HCT116 (cell line): ENCODE data around the gene CA10. TPM values are rescaled to one million over a fixed set of nuclear protein-coding genes. Genes with fewer than 3 reads are reported as not detected.

Experiments used
- ATAC-seq: fragments of 200-7000 bp; cut with Tn5 transposase; 2 replicates; pipeline ENCODE4 v1.9.1; 2020; ENCODE audit warnings: mild to moderate bottlenecking, moderate library complexity
- BruUV-seq: library from RNA; stranded (reverse); fragments of 400-500 nt; replicated peaks from 2 replicates; lab custom pipeline; 2021; lab: Mats Ljungman, UMichigan
- CTCF ChIA-PET: fragments of 300-600 bp; sonication (Branson Sonifier 250); formaldehyde crosslinking; loops from one replicate; lab custom pipeline; 2021; ENCODE audit warnings: antibody characterized with exemption; lab: Charles Lee
- POLR2A ChIA-PET: fragments of 300-600, 350-600 bp; sonication (Branson Sonifier 250); formaldehyde crosslinking; loops from one replicate; lab custom pipeline; 2021; ENCODE audit warnings: antibody characterized with exemption; lab: Charles Lee
- RAD21 ChIA-PET, 2 experiments: fragments of 300-600 bp; sonication (Branson Sonifier 250); formaldehyde crosslinking; loops; one replicate each; lab custom pipeline; 2023; ENCODE audit warnings: low total read pairs in 2 of 2; ENCODE audit not compliant: uncharacterized antibody in 2 of 2, unreplicated experiment in 2 of 2, low non-redundant PET in 1 of 2; lab: Charles Lee
- DNase-seq: peaks from one replicate; pipeline ENCODE4 v3.0.0-alpha.2; 2010; ENCODE audit warnings: low read depth, low spot score
- H2AFZ ChIP-seq: fragments of 200-600 bp; shearing (Covaris generic), sonication (generic); 2 replicates; pipeline ENCODE4 v1.6.1; 2017; ENCODE audit warnings: low read depth, mixed run types, mixed read lengths, antibody characterized with exemption, low read length; ENCODE audit not compliant: poor library complexity, severe bottlenecking
- H3K27ac ChIP-seq: 2 replicates; pipeline ENCODE4 v1.5.1; 2012; ENCODE audit warnings: low read depth, low read length
- H3K27me3 ChIP-seq: fragments of 200-600 bp; sonication (generic); 2 replicates; pipeline ENCODE4 v1.6.1; 2016; ENCODE audit warnings: mixed run types, low read length, mixed read lengths; ENCODE audit not compliant: insufficient read depth
- H3K36me3 ChIP-seq, 2 experiments: fragments of 200-500 bp in 1 of 2; fragments of 200-600 bp in 1 of 2; sonication (Bioruptor generic) in 1 of 2; sonication (generic) in 1 of 2; 2 replicates each; pipeline versions ENCODE4 v1.5.1 to v1.6.1; 2014 to 2016; ENCODE audit warnings: low read length in 2 of 2, inconsistent platforms in 1 of 2, mixed read lengths in 1 of 2, mixed run types in 1 of 2; ENCODE audit not compliant: insufficient read depth in 2 of 2, control insufficient read depth in 1 of 2
- H3K4me1 ChIP-seq, 2 experiments: fragments of 200-600 bp in 1 of 2; sonication (generic) in 1 of 2; 2 replicates each; pipeline versions ENCODE4 v1.5.1 to v1.6.1; 2012 to 2017; ENCODE audit warnings: low read length in 2 of 2, inconsistent platforms in 1 of 2, mild to moderate bottlenecking in 1 of 2, mixed read lengths in 1 of 2, mixed run types in 1 of 2, moderate library complexity in 1 of 2; ENCODE audit not compliant: insufficient read depth in 2 of 2, control insufficient read depth in 1 of 2
- H3K4me2 ChIP-seq: fragments of 200-600 bp; sonication (generic); 2 replicates; pipeline ENCODE4 v1.6.1; 2017; ENCODE audit warnings: mixed run types, low read length, mixed read lengths
- H3K4me3 ChIP-seq, 2 experiments: fragments of 200-600 bp in 1 of 2; sonication (generic) in 1 of 2; replicated peaks in 1 of 2; 2 replicates each; pipeline ENCODE4 v1.5.1; 2011 to 2016; ENCODE audit warnings: low read length in 2 of 2, control low read depth in 1 of 2, low read depth in 1 of 2, mild to moderate bottlenecking in 1 of 2, mixed read lengths in 1 of 2, mixed run types in 1 of 2
- H3K79me2 ChIP-seq: fragments of 200-600 bp; sonication (generic); 2 replicates; pipeline ENCODE4 v1.6.1; 2017; ENCODE audit warnings: mild to moderate bottlenecking, mixed run types, low read length, moderate library complexity, mixed read lengths; ENCODE audit not compliant: insufficient read depth
- H3K9ac ChIP-seq: fragments of 200-600 bp; sonication (generic); 2 replicates; pipeline ENCODE4 v1.6.1; 2016; ENCODE audit warnings: low read length, mixed read lengths
- H3K9me2 ChIP-seq: fragments of 200-600 bp; sonication (generic), shearing (Covaris generic); 2 replicates; pipeline ENCODE4 v1.6.1; 2017; ENCODE audit warnings: mixed run types, mild to moderate bottlenecking, moderate library complexity; ENCODE audit not compliant: insufficient read depth
- H3K9me3 ChIP-seq, 2 experiments: fragments of 200-500 bp in 1 of 2; fragments of 200-600 bp in 1 of 2; sonication (Bioruptor generic) in 1 of 2; sonication (generic) in 1 of 2; 2 replicates each; pipeline ENCODE4 v1.6.1; 2014 to 2017; ENCODE audit warnings: low read length in 2 of 2, mixed read lengths in 2 of 2, inconsistent platforms in 1 of 2, low read depth in 1 of 2, mild to moderate bottlenecking in 1 of 2, mixed run types in 1 of 2, moderate library complexity in 1 of 2; ENCODE audit not compliant: control insufficient read depth in 1 of 2, insufficient read depth in 1 of 2
- H4K20me1 ChIP-seq: fragments of 200-600 bp; sonication (generic), shearing (Covaris generic); 2 replicates; pipeline ENCODE4 v1.6.1; 2017; ENCODE audit warnings: mixed run types, mild to moderate bottlenecking, moderate library complexity; ENCODE audit not compliant: insufficient read depth
- CBX3 ChIP-seq: IDR thresholded peaks from 2 replicates; pipeline ENCODE4 v1.6.1; 2012; ENCODE audit warnings: low read depth
- CEBPB ChIP-seq: IDR thresholded peaks from 2 replicates; pipeline ENCODE4 v1.6.1; 2012; ENCODE audit warnings: low read depth
- EGR1 ChIP-seq: IDR thresholded peaks from 2 replicates; pipeline ENCODE4 v1.6.1; 2012; ENCODE audit warnings: low read depth
- ELF1 ChIP-seq: IDR thresholded peaks from 2 replicates; pipeline ENCODE4 v1.6.1; 2012; ENCODE audit warnings: low read depth, borderline replicate concordance
- EZH2 ChIP-seq: fragments of 200-600 bp; sonication (generic); IDR thresholded peaks from 2 replicates; pipeline ENCODE4 v1.6.1; 2017; ENCODE audit warnings: antibody characterized with exemption, mixed run types
- EZH2phosphoT487 ChIP-seq: fragments of 200-600 bp; IDR thresholded peaks from 2 replicates; pipeline ENCODE4 v1.6.1; 2018; ENCODE audit warnings: antibody characterized with exemption, borderline replicate concordance
- FOSL1 ChIP-seq: IDR thresholded peaks from 2 replicates; pipeline ENCODE4 v1.6.1; 2012; ENCODE audit warnings: low read depth
- JUND ChIP-seq: IDR thresholded peaks from 2 replicates; pipeline ENCODE4 v1.6.1; 2012
- POLR2A ChIP-seq: IDR thresholded peaks from 2 replicates; pipeline ENCODE4 v1.7.0; 2011; ENCODE audit warnings: borderline replicate concordance; ENCODE audit not compliant: insufficient read depth, insufficient read length; ENCODE audit errors: extremely low read depth
- POLR2AphosphoS5 ChIP-seq: IDR thresholded peaks from 2 replicates; pipeline ENCODE4 v1.6.1; 2011; ENCODE audit warnings: mild to moderate bottlenecking, low read depth, low read length, moderate library complexity
- SP1 ChIP-seq: IDR thresholded peaks from 2 replicates; pipeline ENCODE4 v1.6.1; 2012; ENCODE audit warnings: low read depth
- TCF7L2 ChIP-seq: IDR thresholded peaks from 2 replicates; pipeline ENCODE4 v1.7.0; 2011; ENCODE audit warnings: borderline replicate concordance, inconsistent platforms; ENCODE audit not compliant: insufficient read depth, insufficient read length; ENCODE audit errors: extremely low read depth
- YY1 ChIP-seq: IDR thresholded peaks from 2 replicates; pipeline ENCODE4 v1.6.1; 2011; ENCODE audit warnings: low read length, low read depth, moderate library complexity, mild to moderate bottlenecking; ENCODE audit not compliant: insufficient replicate concordance; ENCODE audit errors: extremely low read depth
- ZNF274 ChIP-seq: fragments of 200-500 bp; sonication (Bioruptor generic); IDR thresholded peaks from 2 replicates; pipeline ENCODE4 v1.6.1; 2014; ENCODE audit warnings: mild to moderate bottlenecking, low read depth, low read length, inconsistent platforms
- intact Hi-C: fragments of 100-400 bp; cut with micrococcal nuclease; formaldehyde crosslinking; loops from 2 replicates; pipeline ENCODE4 v1.10.0; 2022
- total RNA-seq: library from RNA; stranded (reverse); gene quantifications from one replicate; pipeline ENCODE4 v1.2.1, GENCODE V29; 2021; ENCODE audit not compliant: unreplicated experiment
- TF ChIP-seq, protein P1 (sequence below): IDR thresholded peaks from 2 replicates; pipeline ENCODE4 v1.6.1; 2012; ENCODE audit warnings: low read depth
- TF ChIP-seq, protein P2 (sequence below): IDR thresholded peaks from 2 replicates; pipeline ENCODE4 v1.6.1; 2011; ENCODE audit warnings: mild to moderate bottlenecking, low read length, moderate library complexity; ENCODE audit not compliant: insufficient replicate concordance; ENCODE audit errors: extremely low read depth
- TF ChIP-seq, protein P3 (sequence below), 3 experiments: fragments of 200-600 bp in 1 of 3; sonication (generic) in 1 of 3; IDR thresholded peaks in 2 of 3; conservative IDR thresholded peaks in 1 of 3; 2 replicates each; pipeline ENCODE4 v1.5.1; 2012 to 2017; ENCODE audit warnings: low read depth in 2 of 3, low read length in 2 of 3, antibody characterized with exemption in 1 of 3, borderline replicate concordance in 1 of 3, control low read depth in 1 of 3, mild to moderate bottlenecking in 1 of 3, mixed read lengths in 1 of 3, mixed run types in 1 of 3, moderate library complexity in 1 of 3; ENCODE audit not compliant: insufficient read depth in 1 of 3
- TF ChIP-seq, protein P4 (sequence below): IDR thresholded peaks from 2 replicates; pipeline ENCODE4 v1.6.1; 2012

The CA10 gene
- total RNA-seq, 1 experiment from 2014 or later, result not detected

DNA sequence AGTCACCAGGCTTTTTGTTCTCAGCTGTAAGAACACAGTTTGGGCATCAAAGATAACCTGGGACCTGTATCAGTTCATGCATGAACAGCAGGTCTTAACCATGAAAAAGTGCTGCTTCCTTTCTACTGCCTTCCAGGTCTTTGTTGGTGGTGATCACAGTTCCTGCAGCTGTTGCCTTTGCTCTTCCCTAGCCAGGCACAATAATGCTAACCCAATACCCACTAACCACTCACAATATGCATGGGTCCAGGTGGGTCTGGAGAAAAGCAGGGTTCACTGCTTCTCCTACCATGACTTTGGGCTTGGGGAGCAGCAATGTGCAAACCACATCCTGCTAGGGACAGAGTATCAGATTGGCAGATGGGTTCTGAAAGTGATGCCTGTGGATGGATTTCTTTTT lies 501.3 kb downstream of the CA10 start:
- H4K20me1 ChIP-seq, result no peaks in the 10 kb centered on the region; the same call in 1 of the 2 replicates
- RAD21 ChIA-PET, result no interaction called here
- H3K4me3 ChIP-seq, result no peak overlapping the region
- H3K79me2 ChIP-seq, result no peaks in the 10 kb centered on the region
- TF ChIP-seq SP1 (no peak), JUND (no peak), EGR1 (no peak), CBX3 (no peak), ELF1 (no peak), POLR2AphosphoS5 (no peak), EZH2phosphoT487 (no peak), TCF7L2 (no peak), EZH2 (no peak), POLR2A (no peak), YY1 (no peak), CEBPB (no peak), FOSL1 (no peak), ZNF274 (no peak)
- TF ChIP-seq, protein P1, sequence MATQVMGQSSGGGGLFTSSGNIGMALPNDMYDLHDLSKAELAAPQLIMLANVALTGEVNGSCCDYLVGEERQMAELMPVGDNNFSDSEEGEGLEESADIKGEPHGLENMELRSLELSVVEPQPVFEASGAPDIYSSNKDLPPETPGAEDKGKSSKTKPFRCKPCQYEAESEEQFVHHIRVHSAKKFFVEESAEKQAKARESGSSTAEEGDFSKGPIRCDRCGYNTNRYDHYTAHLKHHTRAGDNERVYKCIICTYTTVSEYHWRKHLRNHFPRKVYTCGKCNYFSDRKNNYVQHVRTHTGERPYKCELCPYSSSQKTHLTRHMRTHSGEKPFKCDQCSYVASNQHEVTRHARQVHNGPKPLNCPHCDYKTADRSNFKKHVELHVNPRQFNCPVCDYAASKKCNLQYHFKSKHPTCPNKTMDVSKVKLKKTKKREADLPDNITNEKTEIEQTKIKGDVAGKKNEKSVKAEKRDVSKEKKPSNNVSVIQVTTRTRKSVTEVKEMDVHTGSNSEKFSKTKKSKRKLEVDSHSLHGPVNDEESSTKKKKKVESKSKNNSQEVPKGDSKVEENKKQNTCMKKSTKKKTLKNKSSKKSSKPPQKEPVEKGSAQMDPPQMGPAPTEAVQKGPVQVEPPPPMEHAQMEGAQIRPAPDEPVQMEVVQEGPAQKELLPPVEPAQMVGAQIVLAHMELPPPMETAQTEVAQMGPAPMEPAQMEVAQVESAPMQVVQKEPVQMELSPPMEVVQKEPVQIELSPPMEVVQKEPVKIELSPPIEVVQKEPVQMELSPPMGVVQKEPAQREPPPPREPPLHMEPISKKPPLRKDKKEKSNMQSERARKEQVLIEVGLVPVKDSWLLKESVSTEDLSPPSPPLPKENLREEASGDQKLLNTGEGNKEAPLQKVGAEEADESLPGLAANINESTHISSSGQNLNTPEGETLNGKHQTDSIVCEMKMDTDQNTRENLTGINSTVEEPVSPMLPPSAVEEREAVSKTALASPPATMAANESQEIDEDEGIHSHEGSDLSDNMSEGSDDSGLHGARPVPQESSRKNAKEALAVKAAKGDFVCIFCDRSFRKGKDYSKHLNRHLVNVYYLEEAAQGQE, result no peak
- TF ChIP-seq, protein P2, sequence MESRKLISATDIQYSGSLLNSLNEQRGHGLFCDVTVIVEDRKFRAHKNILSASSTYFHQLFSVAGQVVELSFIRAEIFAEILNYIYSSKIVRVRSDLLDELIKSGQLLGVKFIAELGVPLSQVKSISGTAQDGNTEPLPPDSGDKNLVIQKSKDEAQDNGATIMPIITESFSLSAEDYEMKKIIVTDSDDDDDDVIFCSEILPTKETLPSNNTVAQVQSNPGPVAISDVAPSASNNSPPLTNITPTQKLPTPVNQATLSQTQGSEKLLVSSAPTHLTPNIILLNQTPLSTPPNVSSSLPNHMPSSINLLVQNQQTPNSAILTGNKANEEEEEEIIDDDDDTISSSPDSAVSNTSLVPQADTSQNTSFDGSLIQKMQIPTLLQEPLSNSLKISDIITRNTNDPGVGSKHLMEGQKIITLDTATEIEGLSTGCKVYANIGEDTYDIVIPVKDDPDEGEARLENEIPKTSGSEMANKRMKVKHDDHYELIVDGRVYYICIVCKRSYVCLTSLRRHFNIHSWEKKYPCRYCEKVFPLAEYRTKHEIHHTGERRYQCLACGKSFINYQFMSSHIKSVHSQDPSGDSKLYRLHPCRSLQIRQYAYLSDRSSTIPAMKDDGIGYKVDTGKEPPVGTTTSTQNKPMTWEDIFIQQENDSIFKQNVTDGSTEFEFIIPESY, result no peak
- TF ChIP-seq, protein P3, sequence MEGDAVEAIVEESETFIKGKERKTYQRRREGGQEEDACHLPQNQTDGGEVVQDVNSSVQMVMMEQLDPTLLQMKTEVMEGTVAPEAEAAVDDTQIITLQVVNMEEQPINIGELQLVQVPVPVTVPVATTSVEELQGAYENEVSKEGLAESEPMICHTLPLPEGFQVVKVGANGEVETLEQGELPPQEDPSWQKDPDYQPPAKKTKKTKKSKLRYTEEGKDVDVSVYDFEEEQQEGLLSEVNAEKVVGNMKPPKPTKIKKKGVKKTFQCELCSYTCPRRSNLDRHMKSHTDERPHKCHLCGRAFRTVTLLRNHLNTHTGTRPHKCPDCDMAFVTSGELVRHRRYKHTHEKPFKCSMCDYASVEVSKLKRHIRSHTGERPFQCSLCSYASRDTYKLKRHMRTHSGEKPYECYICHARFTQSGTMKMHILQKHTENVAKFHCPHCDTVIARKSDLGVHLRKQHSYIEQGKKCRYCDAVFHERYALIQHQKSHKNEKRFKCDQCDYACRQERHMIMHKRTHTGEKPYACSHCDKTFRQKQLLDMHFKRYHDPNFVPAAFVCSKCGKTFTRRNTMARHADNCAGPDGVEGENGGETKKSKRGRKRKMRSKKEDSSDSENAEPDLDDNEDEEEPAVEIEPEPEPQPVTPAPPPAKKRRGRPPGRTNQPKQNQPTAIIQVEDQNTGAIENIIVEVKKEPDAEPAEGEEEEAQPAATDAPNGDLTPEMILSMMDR (IDR thresholded peaks at IDR 0.05 in 2 of 3, conservative IDR thresholded peaks at IDR 0.05 in 1 of 3; ENCODE audit: borderline replicate concordance in 1 of 3, insufficient read depth in 1 of 3, low read depth in 2 of 3, low read length in 2 of 3), result no peak
- TF ChIP-seq, protein P4, sequence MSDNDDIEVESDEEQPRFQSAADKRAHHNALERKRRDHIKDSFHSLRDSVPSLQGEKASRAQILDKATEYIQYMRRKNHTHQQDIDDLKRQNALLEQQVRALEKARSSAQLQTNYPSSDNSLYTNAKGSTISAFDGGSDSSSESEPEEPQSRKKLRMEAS, result no peak
- ATAC-seq (no peak), DNase-seq (no peak)
- intact Hi-C loops, result no loop called here
- H3K27ac ChIP-seq, result no peak overlapping the region
- no peak overlapping the region for H3K4me2 ChIP-seq
- CTCF ChIA-PET, result no interaction called here
- no peak overlapping the region for H2AFZ ChIP-seq
- H3K9me3 ChIP-seq, result no peaks in the 10 kb centered on the region
- no peaks in the 10 kb centered on the region for H3K9me2 ChIP-seq
- no TSS peak for BruUV-seq
- H3K36me3 ChIP-seq, result no peaks in the 10 kb centered on the region
- no peak overlapping the region for H3K9ac ChIP-seq
- peaks cover 86% of the 10 kb centered on the region for H3K27me3 ChIP-seq
- H3K4me1 ChIP-seq, result no peaks in the 10 kb centered on the region
- POLR2A ChIA-PET, result no interaction called here
